ENCODE measurements around the gene FAM131C. TPM values are rescaled to one million over a fixed set of nuclear protein-coding genes. Genes with fewer than 3 reads are reported as not detected.

The FAM131C gene
- total and polyA plus RNA-seq, 8 donors: 0.31 to 13.5 (median 1.7) TPM

DNA sequence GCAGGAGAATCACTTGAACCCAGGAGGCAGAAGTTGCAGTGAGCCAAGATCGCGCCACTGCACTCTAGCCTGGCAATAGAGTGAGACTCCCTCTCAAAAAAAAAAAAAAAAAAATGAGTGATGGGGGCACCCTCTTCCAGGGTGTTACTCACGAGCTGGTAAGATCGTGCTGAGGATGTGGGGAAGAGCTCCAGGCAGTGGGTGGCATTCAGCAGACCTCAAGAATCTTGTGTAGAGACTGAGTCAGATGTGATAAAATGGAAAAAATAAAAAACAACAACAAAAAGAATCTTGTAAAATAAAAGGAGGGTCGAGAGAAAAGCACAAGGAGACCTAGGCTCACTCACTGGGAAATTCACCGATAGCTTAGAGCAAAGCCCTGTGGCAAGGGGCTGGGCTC, 43.9 kb upstream of the FAM131C start:
- Histone ChIP-seq H3K36me3 (no peaks in the 10 kb centered on the region), H3K4me3 (no peak overlapping the region), H3K4me1 (peaks cover 0 to 9% (median 6%) of the 10 kb centered on the region in 3 donors), H3K9me3 (no peaks in the 10 kb centered on the region), H3K27me3 (no peaks in the 10 kb centered on the region), H3K27ac (no peak overlapping the region)
- no peak for ATAC-seq
- TF ChIP-seq, protein P1, sequence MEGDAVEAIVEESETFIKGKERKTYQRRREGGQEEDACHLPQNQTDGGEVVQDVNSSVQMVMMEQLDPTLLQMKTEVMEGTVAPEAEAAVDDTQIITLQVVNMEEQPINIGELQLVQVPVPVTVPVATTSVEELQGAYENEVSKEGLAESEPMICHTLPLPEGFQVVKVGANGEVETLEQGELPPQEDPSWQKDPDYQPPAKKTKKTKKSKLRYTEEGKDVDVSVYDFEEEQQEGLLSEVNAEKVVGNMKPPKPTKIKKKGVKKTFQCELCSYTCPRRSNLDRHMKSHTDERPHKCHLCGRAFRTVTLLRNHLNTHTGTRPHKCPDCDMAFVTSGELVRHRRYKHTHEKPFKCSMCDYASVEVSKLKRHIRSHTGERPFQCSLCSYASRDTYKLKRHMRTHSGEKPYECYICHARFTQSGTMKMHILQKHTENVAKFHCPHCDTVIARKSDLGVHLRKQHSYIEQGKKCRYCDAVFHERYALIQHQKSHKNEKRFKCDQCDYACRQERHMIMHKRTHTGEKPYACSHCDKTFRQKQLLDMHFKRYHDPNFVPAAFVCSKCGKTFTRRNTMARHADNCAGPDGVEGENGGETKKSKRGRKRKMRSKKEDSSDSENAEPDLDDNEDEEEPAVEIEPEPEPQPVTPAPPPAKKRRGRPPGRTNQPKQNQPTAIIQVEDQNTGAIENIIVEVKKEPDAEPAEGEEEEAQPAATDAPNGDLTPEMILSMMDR (IDR thresholded peaks at IDR 0.05): no peak
- WGBS, 2 donors: 87 to 90% methylated on average over 6 of the region's 6 CpGs
- FAIRE-seq: no peak
- DNase-seq: peak in 1 of 6 donors; percentile 1
- intact Hi-C loops (cut with DNase I): no loop called here

GRCh38 chr1:16116625-16117024, 43.2 kb upstream of the FAM131C start:
- intact Hi-C loops (cut with DNase I): no loop called here
- no peaks in the 10 kb centered on the region for H3K9me3 ChIP-seq
- H3K36me3 ChIP-seq: no peaks in the 10 kb centered on the region
- DNase-seq (peak in 1 of 6 donors; percentile 19), FAIRE-seq (no peak), ATAC-seq (no peak)
- no peaks in the 10 kb centered on the region for H3K27me3 ChIP-seq
- no peak overlapping the region for H3K4me3 ChIP-seq
- 80 to 90% methylated on average over 8 of the region's 8 CpGs for WGBS, 2 donors
- no peak overlapping the region for H3K27ac ChIP-seq
- H3K4me1 ChIP-seq: peaks cover 0 to 9% (median 6%) of the 10 kb centered on the region in 3 donors
- TF ChIP-seq, protein P1 (IDR thresholded peaks at IDR 0.05): no peak

- DNase-seq: peak in 1 of 6 donors; percentile 41
- no peaks in the 10 kb centered on the region for H3K36me3 ChIP-seq
- no peak for FAIRE-seq
- H3K4me3 ChIP-seq: no peak overlapping the region
- H3K27ac ChIP-seq: no peak overlapping the region
- TF ChIP-seq, protein P1 (IDR thresholded peaks at IDR 0.05): no peak
- intact Hi-C loops (cut with DNase I): no loop called here
- whole genome bisulfite sequencing, 2 donors: 84 to 87% methylated on average over 15 to 16 of the region's 16 CpGs
- ATAC-seq: no peak
- H3K4me1 ChIP-seq: peaks cover 0 to 4% (median 3%) of the 10 kb centered on the region in 3 donors
- H3K9me3 ChIP-seq: no peaks in the 10 kb centered on the region
- H3K27me3 ChIP-seq: no peaks in the 10 kb centered on the region
Measured at GRCh38 chr1:16116002-16116401, 42.6 kb upstream of the FAM131C start.

DNA sequence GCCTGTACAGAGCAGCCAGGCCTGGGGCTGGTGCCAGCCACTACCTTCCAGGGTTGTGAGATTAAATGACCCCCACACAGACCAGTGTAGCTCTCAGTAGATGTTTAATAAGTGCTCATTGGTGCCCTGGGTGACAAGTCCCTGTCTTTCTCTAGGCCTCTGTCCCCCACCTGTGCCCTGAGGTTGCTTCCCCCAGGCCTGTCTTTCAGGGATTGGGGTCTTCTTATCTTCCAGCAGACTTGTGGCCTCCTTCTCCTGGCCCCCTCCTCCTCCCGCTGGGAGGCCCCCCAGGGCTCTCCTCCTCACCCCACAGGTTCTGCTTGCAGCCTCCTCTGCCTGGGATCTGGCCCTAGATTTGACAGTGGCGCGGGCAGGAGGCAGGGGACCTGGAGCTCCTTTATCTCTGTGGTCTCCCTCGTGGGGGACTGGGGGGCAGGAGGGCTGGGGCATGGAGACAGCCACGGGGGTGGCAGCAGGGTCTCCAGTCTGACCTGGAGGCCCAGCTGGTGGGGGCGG, 42.1 kb upstream of the FAM131C start:
- TF ChIP-seq, protein P1 (IDR thresholded peaks at IDR 0.05): no peak
- no peaks in the 10 kb centered on the region for H3K27me3 ChIP-seq
- no peaks in the 10 kb centered on the region for H3K4me1 ChIP-seq
- intact Hi-C loops (cut with DNase I): no loop called here
- no peaks in the 10 kb centered on the region for H3K36me3 ChIP-seq
- no peak overlapping the region for H3K4me3 ChIP-seq
- no peak for FAIRE-seq
- H3K27ac ChIP-seq: no peak overlapping the region
- ATAC-seq: no peak
- DNase-seq: peak in 1 of 6 donors; percentile 47
- H3K9me3 ChIP-seq: no peaks in the 10 kb centered on the region
- 72 to 74% methylated on average over 6 of the region's 6 CpGs for WGBS, 2 donors
